ENCODE data around the gene ADAMTS20.

Gene ADAMTS20

DNA sequence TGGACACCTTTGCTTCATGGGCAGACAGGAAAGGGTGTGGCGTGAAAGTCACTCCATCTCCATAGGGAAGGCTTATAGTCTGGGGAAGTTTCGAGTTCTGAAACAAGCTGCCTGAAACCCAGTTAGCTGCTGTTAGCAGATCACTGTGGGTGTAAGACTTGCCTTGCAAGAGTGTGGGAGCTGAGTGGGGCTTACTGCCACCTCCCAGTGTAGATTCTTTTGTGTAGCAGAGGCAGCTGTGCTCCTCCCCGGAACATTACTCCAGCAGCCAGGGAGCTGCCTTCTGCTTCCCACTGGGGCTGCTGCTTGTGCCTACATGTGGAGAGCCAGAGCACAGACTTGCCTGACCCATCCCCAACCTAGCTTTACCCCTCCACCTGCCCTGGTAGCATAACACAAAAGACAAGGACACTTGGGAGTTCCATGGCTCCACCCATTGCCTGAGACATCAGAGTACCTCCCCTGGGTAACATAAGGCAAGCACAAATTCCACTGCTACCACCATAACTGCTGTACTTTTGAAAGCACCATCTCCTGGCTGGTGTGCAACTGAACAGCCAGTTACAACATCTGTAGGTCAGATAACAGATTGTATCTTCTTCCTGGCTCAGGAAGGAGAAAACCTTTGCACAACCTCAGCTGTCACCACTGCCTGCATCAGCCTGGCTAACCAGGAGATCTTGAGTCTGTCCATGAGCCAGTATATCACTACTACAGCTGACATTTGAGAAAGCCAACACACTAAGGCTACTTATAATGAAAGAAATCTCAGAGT, 69.5 kb downstream of the ADAMTS20 start:
- peak; percentile 60 for DNase-seq (ENCODE audit: low read depth)

DNA sequence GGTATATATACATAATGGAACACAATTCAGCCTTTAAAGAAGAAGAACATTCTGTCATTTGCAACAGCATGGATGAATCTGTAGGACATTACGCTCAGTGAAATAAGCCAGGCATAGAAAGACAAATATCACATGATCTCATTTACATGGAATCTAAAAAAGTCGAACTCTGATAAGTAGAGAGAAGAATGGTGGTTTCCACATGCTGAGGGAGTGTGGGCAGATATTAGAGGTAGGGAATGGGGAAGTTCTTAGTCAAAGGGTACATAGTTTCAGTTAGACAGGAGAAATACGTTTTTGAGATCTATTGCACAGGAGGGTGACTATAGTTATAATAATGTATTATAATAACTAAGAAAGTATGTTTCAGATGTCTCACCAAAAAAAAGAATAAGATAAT, 71.4 kb downstream of the ADAMTS20 start:
- DNase-seq (ENCODE audit: low read depth) = peak; percentile 54

DNA sequence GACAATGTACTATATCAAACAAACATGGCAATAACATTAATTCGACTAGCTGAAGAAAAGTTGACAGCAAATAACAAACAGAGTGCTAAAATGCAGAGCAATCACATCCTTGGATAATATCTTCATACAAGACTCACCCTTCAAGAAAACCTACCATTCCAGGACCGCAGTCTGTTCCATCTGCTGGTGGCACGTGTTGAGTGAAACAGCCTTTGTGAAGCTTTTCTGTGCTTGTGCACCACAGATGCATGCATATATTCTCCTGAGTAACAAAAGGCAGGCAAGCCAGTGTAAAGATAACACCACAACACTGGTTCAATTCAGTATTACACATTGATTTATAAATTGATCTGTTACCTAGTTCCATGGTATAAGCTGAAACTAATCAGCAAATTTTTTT, 89.3 kb downstream of the ADAMTS20 start:
- DNase-seq (ENCODE audit: low read depth) = no peak

DNA sequence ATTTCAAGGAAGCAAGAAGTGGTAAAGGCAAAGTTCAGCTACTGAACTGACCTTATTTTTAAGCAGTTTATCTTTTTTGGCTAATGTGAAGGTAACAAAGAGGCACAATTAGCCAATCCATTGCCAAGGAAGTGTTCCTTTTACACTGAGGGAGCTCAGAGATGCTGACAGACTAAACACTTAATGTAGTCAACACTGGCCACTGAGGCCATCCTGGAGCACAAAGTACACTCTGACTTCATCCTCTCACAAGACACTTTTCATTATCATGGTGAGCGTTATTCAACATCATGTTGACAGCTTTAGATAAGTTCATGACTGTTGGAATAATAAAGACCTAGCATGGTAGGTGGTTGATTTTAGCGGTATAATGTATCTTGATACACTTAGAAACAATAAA, 89.9 kb downstream of the ADAMTS20 start:
- no peak for DNase-seq (ENCODE audit: low read depth)

DNA sequence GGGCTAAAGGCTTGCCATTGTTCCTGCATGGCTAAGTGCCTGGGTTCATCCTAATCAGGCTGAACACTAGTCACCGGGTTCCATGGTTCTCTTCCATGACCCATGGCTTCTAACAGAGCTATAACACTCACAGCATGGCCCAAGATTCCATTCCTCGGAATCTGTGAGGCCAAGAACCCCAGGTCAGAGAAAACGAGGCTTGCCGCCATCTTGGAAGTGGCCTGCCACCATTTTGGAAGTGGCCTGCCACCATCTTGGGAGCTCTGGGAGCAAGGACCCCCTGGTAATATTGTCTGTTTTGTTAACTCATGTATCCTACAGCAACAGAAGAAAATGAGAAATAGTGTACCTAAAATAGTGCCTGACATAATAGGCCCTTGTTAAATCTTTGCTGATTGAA, 92.7 kb downstream of the ADAMTS20 start:
- DNase-seq (ENCODE audit: low read depth) = no peak

DNA sequence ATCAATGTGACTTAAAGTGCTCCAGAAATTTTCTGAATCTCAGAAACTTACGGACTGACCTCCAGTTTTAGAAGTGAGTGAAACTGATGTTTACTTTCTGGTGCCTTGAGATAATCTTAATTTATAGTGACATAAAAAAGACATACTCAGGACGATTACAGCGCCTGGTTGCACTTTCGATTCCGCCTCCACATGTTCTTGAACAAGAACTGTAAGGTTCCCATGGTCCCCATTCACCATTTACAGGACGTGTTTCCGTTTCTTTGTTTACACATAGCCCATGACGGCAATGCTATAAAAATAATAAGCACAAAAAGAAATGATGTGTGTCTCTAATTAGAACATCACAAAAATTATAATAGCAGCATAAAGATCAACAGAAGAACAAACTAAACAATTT, 98.2 kb downstream of the ADAMTS20 start:
- DNase-seq (ENCODE audit: low read depth) = no peak

DNA sequence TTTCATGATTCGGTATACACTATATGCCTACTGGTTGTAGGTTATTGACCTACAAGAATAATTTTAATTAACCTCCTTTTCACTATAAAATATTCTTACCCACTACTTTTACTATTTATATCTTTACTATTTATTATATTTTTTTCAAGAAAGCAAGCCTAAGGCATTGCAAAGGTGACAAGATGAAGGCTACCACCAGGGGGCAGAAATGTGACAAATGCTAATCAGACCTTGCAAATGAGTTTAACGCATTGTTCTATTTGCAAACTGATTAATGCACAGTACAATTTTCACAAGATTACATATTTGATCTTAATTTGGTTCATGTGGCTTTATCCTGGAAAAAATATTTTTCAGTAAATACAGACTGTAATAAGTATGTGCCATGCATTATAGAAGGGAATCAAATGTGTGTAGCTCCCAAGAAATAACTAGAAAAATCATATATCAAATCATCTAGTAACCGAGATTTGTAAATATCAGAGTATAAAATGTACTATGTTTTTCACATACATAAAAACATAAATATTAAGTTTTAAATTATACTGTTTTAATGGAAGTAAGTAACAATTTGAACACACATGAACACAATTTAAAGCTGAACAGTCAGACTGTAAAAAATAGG, 107.0 kb downstream of the ADAMTS20 start:
- DNase-seq (ENCODE audit: low read depth) = peak; percentile 59

DNA sequence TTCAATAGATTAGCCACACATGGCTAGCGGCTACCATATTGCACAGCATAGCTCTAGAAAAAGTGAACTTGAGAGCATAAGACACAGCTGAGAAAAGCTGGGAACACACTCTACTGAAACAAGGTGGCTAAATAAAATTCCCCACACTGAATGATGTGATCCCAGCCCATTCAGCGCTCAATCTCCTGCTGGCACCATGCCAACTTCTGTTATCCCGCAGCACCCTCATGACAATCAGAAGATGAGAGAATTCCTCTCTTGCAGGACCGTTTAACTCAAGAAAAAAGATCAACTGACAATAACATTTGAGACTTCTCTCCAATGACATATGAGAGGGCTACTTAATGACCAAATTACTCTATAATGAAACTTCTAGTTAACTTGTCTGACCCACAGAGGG, 115.4 kb downstream of the ADAMTS20 start:
- no peak for DNase-seq (ENCODE audit: low read depth)

DNA sequence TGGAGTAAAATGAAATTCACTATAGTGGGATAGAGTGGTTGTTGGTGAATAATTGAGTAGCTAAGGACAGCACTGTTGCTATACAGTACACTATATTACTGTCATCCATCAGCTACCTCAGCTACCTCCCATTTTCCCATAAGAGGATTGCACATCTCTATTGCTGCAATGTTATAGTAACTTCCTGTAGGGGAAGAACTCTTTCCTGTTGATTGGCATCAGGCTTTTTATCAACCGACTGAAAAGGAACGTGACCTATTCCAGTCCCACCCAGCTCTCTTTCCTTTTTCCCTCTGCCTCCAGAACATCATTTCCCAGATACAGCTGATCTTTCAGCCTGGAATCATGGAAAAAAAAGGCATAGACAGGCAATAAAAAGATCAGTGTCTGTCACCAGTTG, 117.4 kb downstream of the ADAMTS20 start:
- DNase-seq (ENCODE audit: low read depth) = peak; percentile 1

DNA sequence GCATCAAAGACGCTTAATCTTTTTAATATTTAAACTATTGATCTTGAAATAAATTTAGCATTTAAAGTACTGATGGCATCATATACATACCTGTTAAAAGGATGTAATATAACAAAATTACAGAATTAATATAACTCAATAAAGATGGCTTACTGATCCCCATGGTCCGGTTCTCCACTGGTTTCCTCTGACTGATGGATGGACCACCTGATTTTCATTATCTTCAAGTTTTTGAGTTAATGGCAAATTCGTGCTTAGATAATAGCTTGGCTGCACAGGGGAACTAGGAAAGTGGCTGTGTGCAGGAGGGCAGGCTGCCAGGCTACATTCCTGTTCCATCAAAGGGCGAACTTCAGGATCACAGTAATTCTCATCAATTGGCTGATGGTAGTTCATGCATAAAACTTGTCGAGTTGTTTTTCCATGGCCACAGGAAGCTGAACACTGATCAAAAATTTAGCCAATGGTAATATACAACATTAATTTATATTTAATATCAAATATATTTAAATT, 123.9 kb downstream of the ADAMTS20 start:
- DNase-seq (ENCODE audit: low read depth) = no peak

DNA sequence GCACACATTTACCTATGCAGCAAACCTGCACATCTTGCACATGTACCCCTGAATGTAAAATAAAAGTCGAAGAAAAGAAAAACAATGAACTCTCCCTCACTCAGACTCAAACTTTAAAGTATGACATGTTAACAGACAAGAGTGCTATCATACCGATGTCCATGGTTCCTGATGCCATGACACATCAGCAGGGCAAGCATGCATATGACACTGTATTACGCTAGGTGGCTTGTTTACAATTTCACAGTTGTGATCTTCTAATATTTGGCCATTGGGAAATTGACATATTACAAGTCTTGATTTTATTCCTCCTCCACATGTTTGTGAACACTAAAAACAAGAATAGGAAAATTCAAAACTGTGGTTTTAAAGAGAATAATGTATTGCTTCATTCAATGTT, 126.6 kb downstream of the ADAMTS20 start:
- DNase-seq (ENCODE audit: low read depth) = no peak

DNA sequence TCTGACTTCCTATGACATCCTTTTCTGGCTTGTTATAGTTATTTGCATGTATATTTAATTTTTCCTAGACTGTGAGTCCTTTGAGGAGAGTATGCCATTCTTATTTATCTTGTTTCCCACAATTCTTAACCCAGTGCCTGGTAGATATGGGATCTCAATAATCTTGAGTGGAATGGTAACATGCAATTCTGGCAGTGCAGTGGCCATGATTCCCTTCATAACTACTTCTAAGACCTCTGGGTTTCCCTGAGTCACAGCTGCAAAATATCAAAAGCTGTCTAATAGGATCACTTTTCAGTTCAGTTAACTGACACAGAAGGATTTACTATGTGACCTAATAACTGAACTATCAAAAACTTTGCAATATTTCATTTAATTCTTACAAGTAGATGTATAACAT, 135.0 kb downstream of the ADAMTS20 start:
- no peak for DNase-seq (ENCODE audit: low read depth)

DNA sequence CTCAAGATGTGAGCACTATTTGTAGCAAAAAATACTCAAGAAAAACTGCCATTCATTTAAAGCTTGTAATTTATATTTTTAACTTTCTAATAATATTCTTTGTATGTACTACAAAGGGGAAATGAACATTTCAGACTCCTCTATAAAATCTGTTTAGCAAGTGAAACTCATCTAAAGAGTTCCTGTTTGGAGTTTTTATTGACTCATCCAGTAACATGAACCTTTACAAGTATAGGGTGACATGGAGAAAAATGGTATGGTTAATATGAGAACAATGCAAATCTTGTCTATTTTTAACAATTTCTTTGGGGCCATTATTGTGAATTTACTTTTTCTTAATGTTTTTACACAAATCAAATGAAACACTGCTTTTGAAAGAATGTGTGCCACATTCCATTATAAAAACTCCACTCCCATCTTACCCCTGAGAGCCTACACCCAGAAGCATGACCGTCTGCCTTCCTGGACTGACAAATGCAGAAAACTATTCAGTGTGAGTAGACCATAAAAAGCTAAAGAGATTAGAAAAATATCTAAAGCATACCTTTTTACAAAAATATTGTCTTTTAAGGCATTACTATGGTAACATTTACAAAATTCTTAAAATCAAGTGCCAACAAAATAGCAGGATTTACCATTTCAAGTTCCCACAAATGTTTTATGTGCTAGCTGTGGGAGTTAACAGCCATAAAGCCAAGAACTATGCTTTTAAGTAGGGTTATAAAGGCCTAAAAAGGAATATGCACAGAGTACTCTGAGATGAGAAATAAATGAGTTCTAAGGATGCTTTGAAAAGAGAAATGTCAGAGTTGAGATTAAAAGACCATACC, 144.0 kb downstream of the ADAMTS20 start:
- no peak for DNase-seq (ENCODE audit: low read depth)

DNA sequence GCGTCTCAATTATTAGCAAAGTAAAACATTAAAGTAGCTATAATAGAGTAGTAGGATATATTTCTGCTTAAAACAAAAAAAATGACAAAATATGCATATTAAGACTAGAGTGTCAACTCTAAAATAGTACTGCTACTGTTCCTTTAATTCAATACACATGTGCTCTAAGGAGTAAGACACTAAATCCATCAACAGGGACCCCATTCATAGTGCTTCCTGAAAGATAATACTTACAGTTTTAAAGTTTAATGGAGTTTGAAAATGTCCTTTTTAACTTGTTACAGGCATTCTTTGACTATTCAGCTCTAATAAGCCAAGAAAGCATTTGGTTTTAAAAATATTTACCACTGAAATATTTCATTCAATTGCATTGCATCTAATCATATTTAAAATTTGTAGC, 145.2 kb downstream of the ADAMTS20 start:
- no peak for DNase-seq (ENCODE audit: low read depth)

DNA sequence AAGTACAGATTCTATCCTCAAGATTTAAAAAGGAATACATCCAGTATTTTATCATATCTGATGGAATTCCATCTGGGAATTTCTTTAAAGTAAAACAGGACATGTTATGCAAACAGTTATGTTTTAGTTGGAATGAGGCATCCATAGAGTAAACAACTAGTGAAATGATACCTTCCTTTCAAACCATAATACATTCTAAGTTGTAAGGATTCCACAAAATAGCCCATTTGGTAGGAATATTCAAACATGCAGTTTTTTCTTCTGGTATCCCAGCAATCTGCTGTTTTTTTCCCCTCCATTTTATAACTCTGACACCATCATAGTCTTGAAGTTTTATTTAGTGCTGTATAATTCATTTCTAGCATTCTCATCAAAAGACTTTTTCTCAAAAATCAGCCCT, 149.6 kb downstream of the ADAMTS20 start:
- no peak for DNase-seq (ENCODE audit: low read depth)

DNA sequence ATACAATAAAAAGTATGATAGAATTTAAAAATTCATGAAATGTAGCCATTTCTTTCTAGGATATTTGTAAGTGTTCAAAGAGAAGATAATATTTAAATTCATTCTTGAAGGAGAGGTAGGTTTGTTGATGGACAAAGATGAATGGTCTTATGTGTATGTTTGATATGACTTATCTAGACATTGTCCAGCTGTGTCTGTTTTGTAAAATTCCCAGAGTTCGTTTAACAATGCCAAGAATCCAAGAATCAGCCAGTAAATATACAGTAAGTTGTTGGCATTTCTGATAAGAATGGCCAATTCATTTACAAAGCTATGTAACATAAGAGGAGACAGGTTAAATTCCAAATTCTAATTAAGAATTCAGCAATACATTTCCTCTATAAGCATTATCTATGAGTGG, 150.9 kb downstream of the ADAMTS20 start:
- DNase-seq (ENCODE audit: low read depth) = no peak

DNA sequence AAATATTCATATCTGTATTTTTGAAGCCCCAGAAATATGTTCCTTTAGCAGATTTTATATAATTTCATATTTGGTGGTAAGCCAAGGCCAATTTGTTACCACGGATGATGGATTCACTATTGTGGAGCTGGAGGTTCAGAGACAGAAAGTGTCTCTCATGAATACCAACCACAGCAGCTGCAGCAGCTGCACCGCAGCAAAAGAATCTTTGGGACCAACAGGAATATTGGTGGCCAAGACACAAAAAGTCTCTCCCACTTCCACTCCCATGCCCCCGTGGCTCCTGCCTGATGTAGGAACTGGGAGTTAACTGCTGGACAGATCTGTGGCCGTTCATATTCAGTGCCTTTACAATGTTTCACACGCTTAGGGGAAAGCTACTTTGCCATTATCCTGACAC, 155.3 kb downstream of the ADAMTS20 start:
- DNase-seq (ENCODE audit: low read depth) = no peak

DNA sequence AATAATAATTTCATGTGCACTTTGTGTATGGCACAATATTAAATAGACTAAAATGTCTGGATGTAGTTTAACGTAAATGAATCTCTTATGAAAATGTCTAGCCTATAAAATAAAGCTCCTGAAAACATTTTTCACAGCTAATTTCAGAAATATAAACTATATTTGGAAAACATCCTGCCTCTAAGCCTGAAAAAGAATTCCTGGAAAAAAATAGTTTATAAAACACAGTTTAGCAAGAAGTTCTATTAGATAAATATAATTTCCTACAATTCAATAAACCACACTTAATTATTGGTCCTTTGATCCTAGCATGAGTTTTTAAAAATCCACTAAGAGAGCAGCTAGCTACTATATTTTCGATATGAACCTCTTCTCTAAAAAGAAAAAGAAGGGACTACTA, 159.9 kb downstream of the ADAMTS20 start:
- DNase-seq (ENCODE audit: low read depth) = no peak

DNA sequence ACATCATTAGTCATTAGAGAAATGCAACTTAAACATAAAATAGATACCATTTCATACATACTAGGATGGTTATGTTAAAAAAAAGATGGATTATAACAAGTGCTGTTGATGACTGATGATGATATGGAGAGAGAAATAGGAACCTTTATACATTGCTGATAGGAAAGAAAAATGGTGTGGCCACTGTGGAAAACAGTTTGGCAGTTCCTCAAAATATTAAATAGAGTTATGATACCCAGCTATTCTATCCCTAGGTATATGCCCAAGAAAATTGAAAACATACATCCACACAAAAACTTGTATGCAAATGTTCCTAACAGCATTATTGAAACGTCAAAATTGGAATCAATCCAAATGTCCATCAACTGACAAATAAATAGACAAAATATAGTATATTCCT, 170.1 kb downstream of the ADAMTS20 start:
- no peak for DNase-seq (ENCODE audit: low read depth)

DNA sequence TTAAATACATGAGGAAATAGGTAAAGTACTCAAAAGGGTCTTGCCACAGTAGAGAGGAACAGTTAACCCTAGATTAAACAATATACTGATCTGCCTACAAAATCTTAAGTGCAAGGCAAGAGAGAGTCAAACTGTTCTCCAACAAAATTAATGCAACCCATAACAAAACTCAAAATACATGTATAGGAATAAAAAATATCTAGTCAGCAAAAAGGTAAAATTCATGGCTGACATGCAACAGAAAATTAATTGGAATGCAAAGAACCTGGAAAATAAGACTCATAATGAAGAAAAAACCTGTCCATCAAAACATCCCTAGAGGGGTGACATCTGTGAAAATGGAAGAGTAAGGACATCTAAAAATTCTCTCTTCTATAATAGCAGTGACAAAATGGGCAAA, 173.6 kb downstream of the ADAMTS20 start:
- DNase-seq (ENCODE audit: low read depth) = no peak

DNA sequence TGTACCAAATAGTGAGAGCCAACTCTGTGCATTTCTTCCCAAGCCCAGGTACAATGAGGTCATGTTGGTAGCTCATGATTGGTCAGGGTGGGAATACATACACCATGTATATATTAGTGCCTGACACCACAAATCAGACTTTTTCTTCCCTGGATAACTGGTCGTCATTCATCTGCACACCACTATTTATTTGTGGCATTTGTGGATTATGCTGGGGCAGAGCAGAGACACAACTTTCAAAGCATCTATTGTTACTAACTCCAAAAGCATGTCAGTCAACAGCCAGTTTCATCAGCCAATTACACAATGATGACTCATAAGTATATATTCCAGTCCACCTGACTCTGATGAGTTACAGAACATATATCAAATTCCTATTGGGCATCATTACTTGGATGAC, 181.7 kb downstream of the ADAMTS20 start:
- peak; percentile 87 for DNase-seq (ENCODE audit: low read depth)

DNA sequence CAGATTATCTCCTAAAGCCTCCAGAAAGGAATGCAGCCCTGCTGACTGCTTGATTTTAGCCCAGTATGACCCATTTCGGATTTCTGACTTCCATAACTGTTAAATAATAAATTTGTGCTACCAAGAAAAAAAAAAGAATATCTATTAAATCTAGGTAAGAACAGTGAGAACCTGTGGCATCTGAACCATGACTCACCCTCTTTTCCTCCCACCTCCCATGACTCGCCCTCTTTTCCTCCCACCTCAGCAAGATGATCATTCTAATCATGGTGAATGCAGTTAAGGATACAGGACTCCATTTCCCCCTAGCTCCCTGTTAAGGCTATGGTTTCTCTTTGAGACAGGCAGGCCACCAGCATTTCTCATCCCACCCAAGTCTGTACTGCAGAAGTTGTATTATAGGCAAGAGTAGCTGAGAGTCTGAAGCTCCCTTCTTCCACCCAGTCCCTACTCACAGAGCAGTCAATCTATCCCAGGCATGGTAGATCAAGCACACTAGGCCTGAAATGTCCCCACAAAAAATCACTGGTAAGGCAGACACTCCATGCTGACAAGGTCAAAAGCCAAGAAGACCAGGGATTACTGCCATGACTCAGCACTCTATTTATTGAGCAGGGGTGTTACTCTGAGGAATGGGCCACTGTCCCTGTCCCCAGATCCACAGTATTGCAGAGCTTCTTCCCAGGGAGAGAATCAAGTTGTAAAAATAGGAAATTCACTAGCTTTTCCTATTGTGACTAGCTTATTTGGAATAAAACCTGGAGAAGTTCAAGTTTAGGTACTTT, 188.9 kb downstream of the ADAMTS20 start:
- peak; percentile 41 for DNase-seq (ENCODE audit: low read depth)
